GM19468 (cell line): ENCODE results near the gene PTPN6.

Experiments
- ATAC-seq: cut with Tn5 transposase; IDR thresholded peaks from one replicate; pipeline ENCODE4 v1.9.1; 2021; ENCODE audit warnings: mild to moderate bottlenecking, moderate library complexity, moderate number of reproducible peaks; ENCODE audit not compliant: unreplicated experiment; ENCODE audit errors: extremely low read depth

The PTPN6 gene

DNA sequence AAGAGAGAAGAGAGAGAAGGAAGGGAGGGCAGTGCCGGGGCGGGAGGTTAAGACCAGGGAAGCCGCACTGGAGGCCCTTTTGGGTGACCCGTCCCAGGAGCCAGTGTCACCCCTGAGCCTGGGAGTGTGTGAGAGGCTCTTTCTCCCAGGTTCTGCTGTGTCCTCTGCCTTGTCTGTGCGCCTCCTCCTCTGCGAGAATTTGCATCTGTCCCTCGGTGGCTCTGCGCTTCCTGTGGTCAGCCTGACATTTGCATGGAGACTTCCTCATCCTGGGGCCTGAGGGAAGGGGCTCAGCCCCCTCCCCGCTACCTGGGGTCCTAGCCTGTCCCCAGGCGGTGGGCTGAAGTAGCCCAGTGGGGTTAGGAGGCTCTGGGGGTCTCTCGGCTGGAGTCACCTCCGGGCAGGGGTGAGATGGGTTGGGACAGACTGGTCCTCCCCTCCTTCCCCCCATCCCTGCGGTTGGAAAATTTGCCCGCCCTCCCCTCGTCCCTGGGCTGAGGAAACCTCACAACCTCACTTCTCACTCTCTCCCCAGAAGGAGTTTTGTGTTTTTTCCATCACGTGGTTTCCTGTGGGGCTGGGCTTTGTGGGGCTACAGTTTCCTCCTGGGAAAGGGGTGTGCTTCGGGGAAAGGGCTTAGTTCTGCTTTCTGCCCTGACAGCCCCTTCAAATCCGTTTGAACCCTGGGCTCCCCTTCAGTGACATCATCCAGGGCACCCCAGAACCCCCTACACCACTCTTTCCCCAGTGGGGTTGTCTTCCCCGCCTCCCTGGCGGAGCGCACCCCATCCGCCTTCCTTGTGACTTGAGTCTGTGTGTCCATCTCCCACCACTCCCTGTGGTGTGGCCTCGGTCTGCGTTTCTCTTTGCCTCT, 2.5 kb downstream of the PTPN6 start:
- ATAC-seq: peak; percentile 37

- no peak for ATAC-seq
Measured at GRCh38 chr12:6954316-6955107, 3.4 kb downstream of the PTPN6 start.

GRCh38 chr12:6955108-6956020, 4.2 kb downstream of the PTPN6 start:
- ATAC-seq: no peak

DNA sequence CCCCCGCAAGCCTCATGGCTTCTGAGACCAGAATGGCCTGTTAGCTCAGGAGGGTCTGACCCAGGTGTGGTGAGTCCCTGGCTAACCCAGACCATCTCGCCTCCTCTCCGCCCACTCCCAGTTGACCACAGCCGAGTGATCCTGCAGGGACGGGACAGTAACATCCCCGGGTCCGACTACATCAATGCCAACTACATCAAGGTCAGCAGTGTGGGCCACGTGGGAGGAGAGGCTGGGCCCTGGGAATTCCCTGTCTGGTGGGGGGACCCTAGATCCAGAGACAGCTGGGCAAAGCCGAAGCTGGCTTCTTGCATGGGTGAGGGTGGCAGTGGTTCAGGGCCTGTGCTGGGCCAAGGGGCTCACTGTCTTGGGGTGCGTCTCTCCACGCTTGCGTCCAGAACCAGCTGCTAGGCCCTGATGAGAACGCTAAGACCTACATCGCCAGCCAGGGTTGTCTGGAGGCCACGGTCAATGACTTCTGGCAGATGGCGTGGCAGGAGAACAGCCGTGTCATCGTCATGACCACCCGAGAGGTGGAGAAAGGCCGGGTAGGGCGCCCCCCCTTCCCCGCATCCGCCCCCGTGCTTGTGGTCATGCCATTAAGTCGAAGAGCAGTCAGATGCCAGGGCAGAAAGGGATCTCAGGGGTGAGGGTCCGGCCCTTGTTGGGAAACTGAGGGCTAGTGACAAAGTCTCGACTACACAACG, 5.0 kb downstream of the PTPN6 start:
- no peak for ATAC-seq

DNA sequence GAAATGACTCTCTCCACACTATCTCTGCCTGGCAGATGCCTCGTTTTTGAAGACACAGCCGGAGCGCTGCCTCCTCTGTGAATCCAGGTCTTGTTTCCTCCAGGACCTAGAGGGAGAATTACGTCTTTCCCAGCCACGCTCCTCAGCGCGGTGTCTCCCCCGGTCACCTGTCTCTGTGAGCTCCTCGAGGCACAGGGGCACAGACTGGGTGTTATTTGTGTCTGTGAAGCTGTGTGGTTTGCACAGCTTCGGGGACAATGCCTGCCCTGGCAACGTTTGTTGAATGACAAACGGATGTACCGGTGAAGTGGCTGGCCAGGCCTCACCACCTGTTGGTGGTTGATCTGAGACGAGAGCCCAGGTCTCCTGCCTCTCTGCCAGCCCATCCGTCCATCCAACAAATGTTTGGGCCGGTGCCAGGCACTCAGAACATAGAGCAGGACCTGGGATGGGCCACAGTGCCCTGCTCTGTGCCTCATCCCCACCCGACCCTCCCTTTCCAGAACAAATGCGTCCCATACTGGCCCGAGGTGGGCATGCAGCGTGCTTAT, 6.1 kb downstream of the PTPN6 start:
- ATAC-seq: no peak

GRCh38 chr12:6957741-6958608, 6.8 kb downstream of the PTPN6 start:
- no peak for ATAC-seq

- no peak for ATAC-seq
Measured at GRCh38 chr12:6958609-6959057, 7.5 kb downstream of the PTPN6 start.

- ATAC-seq: no peak
Measured at GRCh38 chr12:6959058-6959804, 8.1 kb downstream of the PTPN6 start.

GRCh38 chr12:6959805-6960592, 8.8 kb downstream of the PTPN6 start:
- no peak for ATAC-seq

GRCh38 chr12:6960593-6961277, 9.6 kb downstream of the PTPN6 start:
- no peak for ATAC-seq

DNA sequence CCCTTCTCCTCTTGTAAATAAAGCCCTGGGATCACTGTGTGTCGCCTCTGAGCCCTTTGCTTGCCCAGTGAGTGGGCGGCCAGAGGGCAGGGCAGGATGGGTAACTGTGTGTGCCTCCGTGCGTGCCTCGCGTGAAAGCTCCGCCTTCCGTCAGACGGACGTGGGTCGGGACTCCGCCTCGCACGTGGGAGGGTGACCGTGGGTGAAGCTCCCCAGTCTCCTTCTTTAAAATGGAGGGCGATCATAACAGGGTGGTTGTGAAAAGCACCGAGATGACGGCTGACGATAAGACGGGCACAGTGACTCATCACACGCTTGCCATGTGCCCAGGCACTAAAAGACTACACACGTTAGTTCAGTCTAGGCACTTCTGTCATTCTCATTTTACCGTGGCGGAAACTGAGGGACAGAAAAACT, 10.1 kb downstream of the PTPN6 start:
- ATAC-seq: no peak

- ATAC-seq: no peak
Measured at GRCh38 chr12:6961695-6962284, 10.6 kb downstream of the PTPN6 start.

DNA sequence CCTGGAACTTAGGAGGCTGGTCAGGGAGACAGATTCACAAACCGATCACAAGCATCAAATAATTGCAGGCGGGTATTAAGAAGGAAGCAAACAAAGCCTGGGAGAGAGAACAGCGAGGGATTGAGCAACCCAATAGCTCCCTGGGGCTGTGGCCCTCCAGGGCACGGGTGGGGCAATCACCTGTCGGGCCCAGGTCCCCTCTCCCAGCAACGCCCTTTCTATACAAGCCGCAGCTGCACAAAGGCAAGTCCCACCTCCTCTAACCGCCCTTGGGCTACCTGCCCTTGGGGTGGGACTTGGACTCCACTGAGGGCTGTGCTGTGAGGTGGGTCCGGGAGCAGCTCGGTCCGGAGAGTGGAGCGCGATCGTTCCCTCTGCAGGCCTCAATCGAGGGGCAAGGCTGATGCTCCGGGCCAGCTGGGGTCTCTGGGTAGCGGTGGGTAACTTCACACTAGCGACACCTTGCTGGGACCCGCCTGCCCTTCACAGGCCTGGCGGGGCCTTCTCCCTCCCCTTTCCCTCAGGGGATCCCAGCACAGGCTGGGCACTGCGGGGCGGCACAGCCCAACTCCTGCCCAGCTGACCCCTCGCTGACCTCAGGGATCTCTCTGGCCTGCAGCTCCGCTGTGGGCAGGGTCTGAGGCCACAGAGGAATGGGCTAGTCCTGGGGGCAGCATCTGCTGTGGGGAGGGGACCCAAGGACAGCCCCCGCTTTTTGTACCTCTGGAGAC, 11.3 kb downstream of the PTPN6 start:
- no peak for ATAC-seq

GRCh38 chr12:6963016-6963731, 12.0 kb downstream of the PTPN6 start:
- ATAC-seq: no peak
